ENCODE results near the gene FTCD.

Gene FTCD

DNA sequence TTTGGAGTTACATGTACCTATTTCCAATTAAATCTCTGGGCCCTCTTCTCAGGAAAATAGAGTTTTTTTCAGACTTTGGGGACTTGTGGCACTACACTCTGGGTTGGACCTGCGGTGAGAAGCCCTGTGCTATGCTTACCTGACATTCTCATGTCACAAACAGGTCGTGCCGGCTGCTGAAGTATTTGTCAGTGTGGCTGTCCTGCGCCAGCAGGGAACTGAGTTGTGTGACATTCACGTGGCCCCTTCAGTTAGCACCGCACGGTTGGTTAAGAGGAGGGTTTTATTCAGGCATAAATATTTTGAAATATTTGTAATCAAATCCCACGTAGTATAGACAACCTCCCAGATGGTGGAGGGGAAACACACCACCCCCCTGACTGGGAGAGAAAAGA, 63.8 kb downstream of the FTCD start:
- no peak for DNase-seq

DNA sequence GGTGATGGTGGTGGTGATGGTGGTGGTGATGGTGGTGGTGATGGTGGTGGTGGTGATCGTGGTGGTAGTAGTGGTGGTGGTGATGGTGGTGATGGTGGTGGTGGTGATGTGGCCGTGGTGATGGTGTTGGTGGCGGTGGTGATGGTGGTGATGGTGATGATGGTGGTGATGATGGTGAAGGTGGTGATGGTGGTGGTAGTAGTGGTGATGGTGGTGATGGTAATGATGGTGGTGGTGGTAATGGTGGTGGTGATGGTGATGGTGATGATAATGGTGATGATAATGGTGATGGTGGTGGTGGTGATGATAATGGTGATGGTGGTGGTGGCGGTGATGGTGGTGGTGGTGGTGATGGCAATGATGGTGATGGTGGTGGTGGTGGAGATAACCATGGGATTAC, 64.3 kb downstream of the FTCD start:
- DNase-seq = no peak

DNA sequence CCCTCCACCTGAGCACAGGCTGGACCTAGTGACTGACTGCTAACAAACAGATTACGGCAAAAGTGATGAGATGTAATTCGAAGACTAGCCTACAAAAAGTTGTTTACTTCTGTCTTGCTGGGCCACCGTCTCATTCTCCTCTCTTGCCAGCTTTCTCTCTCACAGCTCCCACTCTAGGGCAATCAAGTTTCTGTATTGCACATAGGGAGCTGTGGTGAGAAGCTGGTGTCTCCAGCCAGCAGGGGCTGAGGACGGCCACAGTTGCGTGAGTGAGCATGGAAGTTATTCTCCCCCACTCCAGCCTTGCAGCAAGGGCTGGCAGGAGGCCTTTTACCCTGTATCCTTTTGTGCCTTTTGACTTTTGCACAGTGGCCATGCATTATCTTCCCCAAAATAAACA, 66.1 kb downstream of the FTCD start:
- no peak for DNase-seq

- DNase-seq = no peak
Measured at GRCh38 chr21:46088189-46088588, 67.2 kb downstream of the FTCD start.

DNA sequence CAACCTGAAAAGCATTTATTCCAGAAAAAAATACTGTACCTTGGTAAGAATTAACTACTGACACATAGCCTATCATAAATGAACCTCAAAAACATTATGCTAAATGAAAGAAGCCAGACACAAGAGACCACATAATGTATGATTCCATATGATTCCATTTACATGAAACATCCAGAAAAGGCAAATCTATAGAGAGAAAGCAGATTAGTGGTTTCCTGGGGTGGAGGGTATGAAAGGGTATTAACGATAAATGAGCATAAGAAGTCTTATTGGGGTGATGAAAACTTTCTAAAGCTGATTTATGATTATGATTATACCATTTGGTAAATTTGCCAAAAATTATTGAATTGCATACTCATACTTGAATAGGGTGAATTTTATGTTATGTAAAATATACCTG, 67.7 kb downstream of the FTCD start:
- no peak for DNase-seq
